Esophagus mucosa (tissue), 1 donor: ENCODE results near the gene DDX41. TPM values are rescaled to one million over a fixed set of nuclear protein-coding genes. Genes with fewer than 3 reads are reported as not detected.
A peak's percentile ranks its signal among the peaks of the same experiment; 100 is the strongest.
"Not testable (repeated sequence)": the region's sequence is repeated elsewhere in the genome, so short reads cannot be mapped to it uniquely, and the experiment has no call there.

ENCODE experiments used
- ATAC-seq: fragments of 200-7000 bp; cut with Tn5 transposase; one replicate; pipeline ENCODE4 v1.9.1; 2020
- total RNA-seq: library from RNA; stranded (reverse); gene quantifications from one replicate; pipeline ENCODE4 v1.2.4, GENCODE V29; 2023
- donor health status: DM: yes; HTN: yes; CAD: no.

Gene DDX41
- 64.2 TPM for total RNA-seq

- ATAC-seq: peak; percentile 86
These were observed at the start of gene DDX41 for GRCh38 chr5:177516601-177517568. TSS of gene DDX41 (minus strand) at chr5:177516961. CDS start at chr5:177516945, 16 bp downstream.

GRCh38 chr5:177565046-177565445 is 48.3 kb upstream of the DDX41 start:
- peak; percentile 61 for ATAC-seq

- not testable (repeated sequence) for ATAC-seq
These were observed 42.7 kb upstream of the DDX41 start for GRCh38 chr5:177559446-177559941.

GRCh38 chr5:177557796-177558195 is 41.0 kb upstream of the DDX41 start:
- ATAC-seq: no peak

- no peak for ATAC-seq
These were observed 40.4 kb upstream of the DDX41 start for GRCh38 chr5:177557041-177557647.

- no peak for ATAC-seq
These were observed 38.9 kb upstream of the DDX41 start for GRCh38 chr5:177555665-177556064.

- ATAC-seq: no peak
These were observed 38.5 kb upstream of the DDX41 start for GRCh38 chr5:177555228-177555627.

- peak; percentile 91 for ATAC-seq
These were observed 37.8 kb upstream of the DDX41 start, which contains the start of gene FAM193B for GRCh38 chr5:177554474-177555111. TSS of gene FAM193B (minus strand) at chr5:177554563. CDS start at chr5:177554458, 105 bp downstream.

GRCh38 chr5:177553671-177554429 is 37.1 kb upstream of the DDX41 start:
- ATAC-seq: peak; percentile 53

- peak; percentile 9 for ATAC-seq
These were observed 36.2 kb upstream of the DDX41 start for GRCh38 chr5:177552839-177553455.

GRCh38 chr5:177550122-177550521 is 33.4 kb upstream of the DDX41 start:
- ATAC-seq: no peak

- no peak for ATAC-seq
These were observed 31.7 kb upstream of the DDX41 start for GRCh38 chr5:177548495-177548894.

GRCh38 chr5:177547736-177548135 is 31.0 kb upstream of the DDX41 start:
- ATAC-seq: no peak

GRCh38 chr5:177546258-177546741 is 29.5 kb upstream of the DDX41 start:
- ATAC-seq: peak; percentile 97

GRCh38 chr5:177545487-177546257 is 28.9 kb upstream of the DDX41 start:
- ATAC-seq: peak; percentile 21

- no peak for ATAC-seq
These were observed 26.2 kb upstream of the DDX41 start for GRCh38 chr5:177542816-177543465.

GRCh38 chr5:177540438-177540837 is 23.7 kb upstream of the DDX41 start:
- ATAC-seq: peak; percentile 87

GRCh38 chr5:177539411-177539810 is 22.6 kb upstream of the DDX41 start:
- peak; percentile 43 for ATAC-seq

GRCh38 chr5:177538876-177539275 is 22.1 kb upstream of the DDX41 start:
- peak; percentile 48 for ATAC-seq
